22Rv1 (cell line): ENCODE data around the gene SNAI1.

ENCODE experiments used
- CTCF ChIP-seq: fragments of 450-650 bp; IDR thresholded peaks from 2 replicates; pipeline ENCODE4 v1.5.1; 2017; ENCODE audit warnings: mild to moderate bottlenecking
- ZFX ChIP-seq: fragments of 450-650 bp; IDR thresholded peaks from 2 replicates; pipeline ENCODE4 v1.6.1; 2017; ENCODE audit warnings: antibody characterized with exemption, borderline replicate concordance

DNA sequence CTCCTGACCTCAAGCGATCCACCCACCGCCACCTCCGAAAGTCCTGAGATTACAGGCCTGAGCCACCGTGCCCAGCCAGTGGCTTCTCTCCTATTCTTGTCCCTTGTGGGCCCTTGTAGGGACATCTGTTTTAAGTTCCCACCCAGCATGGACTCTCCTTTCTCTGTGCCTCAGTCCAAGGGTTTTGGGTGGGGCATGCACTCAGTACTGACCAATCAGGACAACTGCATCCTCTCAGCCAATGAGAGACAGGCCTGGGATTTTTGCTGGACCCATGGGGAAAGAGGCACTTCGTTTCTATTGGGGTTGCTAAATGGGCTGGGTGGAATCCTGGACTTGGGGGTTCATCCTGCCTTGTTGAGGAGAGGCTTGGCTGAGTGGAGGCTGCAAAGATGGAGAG lies 34.4 kb downstream of the SNAI1 start:
- no peak for TF ChIP-seq CTCF
- no peak for TF ChIP-seq ZFX
